ENCODE results near the gene ERI2.

- no peak for TF ChIP-seq ZNF501 (tag by site-specific recombination; IDR thresholded peaks at IDR 0.05)
- TF ChIP-seq CTCF (tag by site-specific recombination; IDR thresholded peaks at IDR 0.05): no peak
- no peak for TF ChIP-seq ZNF211 (tag by site-specific recombination; IDR thresholded peaks at IDR 0.05; ENCODE audit: low read depth)
- no peak for TF ChIP-seq REST (tag by site-specific recombination; IDR thresholded peaks at IDR 0.05)
- no peak for TF ChIP-seq SP2 (tag by site-specific recombination; IDR thresholded peaks at IDR 0.05)
- no peak for TF ChIP-seq ZNF114 (tag by site-specific recombination; IDR thresholded peaks at IDR 0.05)
- TF ChIP-seq ZNF146 (tag by site-specific recombination; IDR thresholded peaks at IDR 0.05): no peak
- no peak for TF ChIP-seq ZNF324 (tag by site-specific recombination; IDR thresholded peaks at IDR 0.05)
- no peak for TF ChIP-seq MYNN (tag by site-specific recombination; IDR thresholded peaks at IDR 0.05; ENCODE audit: borderline replicate concordance)
- TF ChIP-seq ZBTB21 (tag by site-specific recombination; IDR thresholded peaks at IDR 0.05): no peak
- no peak for TF ChIP-seq ZNF24 (tag by site-specific recombination; IDR thresholded peaks at IDR 0.05)
- no peak for TF ChIP-seq ZNF133 (tag by site-specific recombination; IDR thresholded peaks at IDR 0.05)
- TF ChIP-seq ZSCAN4 (tag by site-specific recombination; IDR thresholded peaks at IDR 0.05): no peak
- no peak for TF ChIP-seq ZNF548 (tag by site-specific recombination; IDR thresholded peaks at IDR 0.05)
These were observed 5.0 kb downstream of the ERI2 start for GRCh38 chr16:20801278-20801677.

All from HEK293 (cell line).